ENCODE data around the gene ORMDL2.

DNA sequence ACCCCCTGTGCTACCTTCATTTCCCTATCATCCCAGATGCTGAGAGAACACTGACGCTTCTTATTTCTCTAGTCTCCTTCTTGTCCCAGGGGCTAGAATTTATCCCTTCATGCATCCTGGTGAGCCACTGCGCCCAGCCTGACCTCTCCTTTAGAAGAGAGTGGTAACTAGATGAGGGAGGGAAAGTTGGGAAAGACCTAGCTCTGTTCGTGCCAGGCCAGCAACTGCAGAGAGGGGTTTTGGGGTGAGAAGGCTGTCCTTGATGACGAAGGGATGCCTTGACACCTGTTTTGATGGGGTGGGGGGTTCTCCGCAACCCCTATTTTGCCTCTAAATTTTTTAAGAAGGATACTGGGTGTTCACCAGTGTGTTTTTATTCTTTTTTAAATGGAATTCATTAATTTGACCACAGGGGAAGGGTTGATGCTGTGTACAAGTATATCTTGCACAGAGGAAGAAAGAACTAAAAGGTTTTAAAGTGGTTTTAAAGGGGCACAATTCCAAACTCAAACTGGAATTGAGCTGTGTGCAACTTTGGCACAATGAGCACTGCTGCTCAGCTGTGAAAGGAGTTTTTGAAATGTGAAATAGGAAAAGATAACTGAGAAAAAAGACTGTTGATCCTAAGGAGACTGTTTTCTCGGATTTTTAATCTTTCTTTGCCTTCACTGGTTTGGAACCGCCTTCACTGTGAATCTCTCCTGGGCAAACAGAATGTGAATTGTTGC, 31.9 kb downstream of the ORMDL2 start:
- TF ChIP-seq, protein P1, sequence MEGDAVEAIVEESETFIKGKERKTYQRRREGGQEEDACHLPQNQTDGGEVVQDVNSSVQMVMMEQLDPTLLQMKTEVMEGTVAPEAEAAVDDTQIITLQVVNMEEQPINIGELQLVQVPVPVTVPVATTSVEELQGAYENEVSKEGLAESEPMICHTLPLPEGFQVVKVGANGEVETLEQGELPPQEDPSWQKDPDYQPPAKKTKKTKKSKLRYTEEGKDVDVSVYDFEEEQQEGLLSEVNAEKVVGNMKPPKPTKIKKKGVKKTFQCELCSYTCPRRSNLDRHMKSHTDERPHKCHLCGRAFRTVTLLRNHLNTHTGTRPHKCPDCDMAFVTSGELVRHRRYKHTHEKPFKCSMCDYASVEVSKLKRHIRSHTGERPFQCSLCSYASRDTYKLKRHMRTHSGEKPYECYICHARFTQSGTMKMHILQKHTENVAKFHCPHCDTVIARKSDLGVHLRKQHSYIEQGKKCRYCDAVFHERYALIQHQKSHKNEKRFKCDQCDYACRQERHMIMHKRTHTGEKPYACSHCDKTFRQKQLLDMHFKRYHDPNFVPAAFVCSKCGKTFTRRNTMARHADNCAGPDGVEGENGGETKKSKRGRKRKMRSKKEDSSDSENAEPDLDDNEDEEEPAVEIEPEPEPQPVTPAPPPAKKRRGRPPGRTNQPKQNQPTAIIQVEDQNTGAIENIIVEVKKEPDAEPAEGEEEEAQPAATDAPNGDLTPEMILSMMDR (IDR thresholded peaks at IDR 0.05; ENCODE audit: poor library complexity) = no peak
- TF ChIP-seq EZH2phosphoT487 (IDR thresholded peaks at IDR 0.05; ENCODE audit: low read depth, severe bottlenecking, unreplicated experiment) (no peak), EZH2 (IDR thresholded peaks at IDR 0.05; ENCODE audit: borderline replicate concordance) (no peak)

Data from hepatocyte (in vitro differentiated cells).